Measurements from ENCODE around the gene PDGFD. TPM values are rescaled to one million over a fixed set of nuclear protein-coding genes. Genes with fewer than 3 reads are reported as not detected.

Gene PDGFD
- total and polyA plus RNA-seq, 2 donors (not counting 1 experiment from before 2014, with no cell fraction given) = 0.07 to 0.71 TPM

- H2AFZ ChIP-seq (ENCODE audit: insufficient read depth, low read depth, low read length, poor library complexity, severe bottlenecking) = no peak overlapping the region
- no peaks in the 10 kb centered on the region for H3K36me3 ChIP-seq (replicated peaks in 1 of 2; ENCODE audit: control extremely low read depth in 1 of 2, control insufficient read depth in 1 of 2, extremely low read depth in 1 of 2, insufficient read depth in 2 of 2, low read length in 1 of 2)
- POLR2A ChIA-PET = no interaction called here
- DNase-seq (no peak), ATAC-seq (ENCODE audit: low read depth) (no peak)
- H3K4me3 ChIP-seq (ENCODE audit: control extremely low read depth in 1 of 5, extremely low read depth in 1 of 5, insufficient read depth in 1 of 5, low read depth in 2 of 5, low read length in 4 of 5) = no peak overlapping the region
- H3K4me2 ChIP-seq (replicated peaks; ENCODE audit: low read depth, low read length, poor library complexity, severe bottlenecking) = no peak overlapping the region
- no peak overlapping the region for H3K9ac ChIP-seq (ENCODE audit: low read length)
- no peak overlapping the region for H3K27ac Mint-ChIP-seq
- CTCF ChIA-PET = no interaction called here
- TF ChIP-seq CTCF (IDR thresholded peaks at IDR 0.05) (no peak), EZH2 (IDR thresholded peaks at IDR 0.05; ENCODE audit: borderline replicate concordance, insufficient read depth, low read depth, low read length, poor library complexity, severe bottlenecking) (no peak)
- H3K9me3 Mint-ChIP-seq (ENCODE audit: insufficient read depth) = no peaks in the 10 kb centered on the region
- H3K4me3 Mint-ChIP-seq = no peak overlapping the region
- H3K27me3 Mint-ChIP-seq = no peaks in the 10 kb centered on the region
- intact Hi-C loops (cut with micrococcal nuclease) = no loop called here
- H3K79me2 ChIP-seq (ENCODE audit: control insufficient read depth, insufficient read depth, low read length) = no peaks in the 10 kb centered on the region
- no peaks in the 10 kb centered on the region for H3K4me1 ChIP-seq (ENCODE audit: control insufficient read depth in 2 of 2, insufficient read depth in 2 of 2, low read length in 2 of 2)
- no peaks in the 10 kb centered on the region for H3K27me3 ChIP-seq (replicated peaks in 1 of 4; ENCODE audit: control extremely low read depth in 1 of 4, control insufficient read depth in 3 of 4, insufficient read depth in 4 of 4, low read length in 3 of 4)
- H3K4me1 Mint-ChIP-seq = no peaks in the 10 kb centered on the region
- H3K9me3 ChIP-seq (ENCODE audit: control extremely low read depth in 1 of 3, control insufficient read depth in 2 of 3, insufficient read depth in 1 of 3, low read length in 2 of 3) = no peaks in the 10 kb centered on the region
- H4K20me1 ChIP-seq (ENCODE audit: control insufficient read depth, insufficient read depth, low read length, poor library complexity, severe bottlenecking) = no peaks in the 10 kb centered on the region
- no peak overlapping the region for H3K27ac ChIP-seq (ENCODE audit: low read length in 2 of 2)
Observed at GRCh38 chr11:103993507-103993906, 170.4 kb downstream of the PDGFD start.

GRCh38 chr11:103988595-103988969 is 175.4 kb downstream of the PDGFD start:
- Histone ChIP-seq H3K4me3 (ENCODE audit: control extremely low read depth in 1 of 5, extremely low read depth in 1 of 5, insufficient read depth in 1 of 5, low read depth in 2 of 5, low read length in 4 of 5) (no peak overlapping the region), H3K27ac (ENCODE audit: low read length in 2 of 2) (no peak overlapping the region), H3K4me1 (ENCODE audit: control insufficient read depth in 2 of 2, insufficient read depth in 2 of 2, low read length in 2 of 2) (no peaks in the 10 kb centered on the region), H3K9me3 (ENCODE audit: control extremely low read depth in 1 of 3, control insufficient read depth in 2 of 3, insufficient read depth in 1 of 3, low read length in 2 of 3) (no peaks in the 10 kb centered on the region), H3K4me2 (replicated peaks; ENCODE audit: low read depth, low read length, poor library complexity, severe bottlenecking) (no peak overlapping the region), H3K36me3 (replicated peaks in 1 of 2; ENCODE audit: control extremely low read depth in 1 of 2, control insufficient read depth in 1 of 2, extremely low read depth in 1 of 2, insufficient read depth in 2 of 2, low read length in 1 of 2) (no peaks in the 10 kb centered on the region), H2AFZ (ENCODE audit: insufficient read depth, low read depth, low read length, poor library complexity, severe bottlenecking) (no peak overlapping the region), H3K9ac (ENCODE audit: low read length) (no peak overlapping the region), H3K79me2 (ENCODE audit: control insufficient read depth, insufficient read depth, low read length) (no peaks in the 10 kb centered on the region), H4K20me1 (ENCODE audit: control insufficient read depth, insufficient read depth, low read length, poor library complexity, severe bottlenecking) (no peaks in the 10 kb centered on the region), H3K27me3 (replicated peaks in 1 of 4; ENCODE audit: control extremely low read depth in 1 of 4, control insufficient read depth in 3 of 4, insufficient read depth in 4 of 4, low read length in 3 of 4) (no peaks in the 10 kb centered on the region)
- Mint-ChIP-seq H3K9me3 (ENCODE audit: insufficient read depth) (no peaks in the 10 kb centered on the region), H3K27me3 (no peaks in the 10 kb centered on the region), H3K27ac (no peak overlapping the region), H3K4me1 (no peaks in the 10 kb centered on the region), H3K4me3 (no peak overlapping the region)
- TF ChIP-seq EZH2 (IDR thresholded peaks at IDR 0.05; ENCODE audit: borderline replicate concordance, insufficient read depth, low read depth, low read length, poor library complexity, severe bottlenecking) (no peak), CTCF (IDR thresholded peaks at IDR 0.05) (no peak)
- DNase-seq (no peak), ATAC-seq (ENCODE audit: low read depth) (no peak)
- intact Hi-C loops (cut with micrococcal nuclease) = no loop called here
- CTCF ChIA-PET = no interaction called here
- 100% methylated on average over 2 of the region's 4 CpGs for WGBS (ENCODE audit: insufficient coverage)
- POLR2A ChIA-PET = no interaction called here

Measured in B cell (primary cell).